Measurements from ENCODE around the gene RTN4RL1. TPM values are rescaled to one million over a fixed set of nuclear protein-coding genes. Genes with fewer than 3 reads are reported as not detected.

The RTN4RL1 gene
- total RNA-seq, 4 donors from 2014 or later, result 4.2 to 11.9 (median 9.8) TPM

GRCh38 chr17:1943436-1943831 lies 81.7 kb downstream of the RTN4RL1 start:
- TF ChIP-seq CTCF (IDR thresholded peaks at IDR 0.05; ENCODE audit: low read depth), result no peak

- TF ChIP-seq CTCF (IDR thresholded peaks at IDR 0.05; ENCODE audit: low read depth), result no peak
Observed at GRCh38 chr17:1942666-1943435, 82.3 kb downstream of the RTN4RL1 start.

- TF ChIP-seq CTCF (IDR thresholded peaks at IDR 0.05; ENCODE audit: low read depth), result no peak
Observed at GRCh38 chr17:1942066-1942365, 83.1 kb downstream of the RTN4RL1 start.

GRCh38 chr17:1941272-1942065 lies 83.7 kb downstream of the RTN4RL1 start:
- TF ChIP-seq CTCF (IDR thresholded peaks at IDR 0.05; ENCODE audit: low read depth), result no peak

- TF ChIP-seq CTCF (IDR thresholded peaks at IDR 0.05; ENCODE audit: low read depth), result no peak
Observed at GRCh38 chr17:1940810-1941185, 84.3 kb downstream of the RTN4RL1 start.

GRCh38 chr17:1939981-1940809 lies 84.9 kb downstream of the RTN4RL1 start:
- no peak for TF ChIP-seq CTCF (IDR thresholded peaks at IDR 0.05; ENCODE audit: low read depth)

GRCh38 chr17:1937461-1937860 lies 87.7 kb downstream of the RTN4RL1 start:
- no peak for TF ChIP-seq CTCF (IDR thresholded peaks at IDR 0.05; ENCODE audit: low read depth)
